ENCODE measurements around the gene ORC1.
"Not testable (repeated sequence)": the region's sequence is repeated elsewhere in the genome, so short reads cannot be mapped to it uniquely, and the experiment has no call there.

Gene ORC1

GRCh38 chr1:52414942-52415341 lies 10.7 kb upstream of the ORC1 start:
- no peaks in the 10 kb centered on the region for H3K27me3 Mint-ChIP-seq (ENCODE audit: low read depth)
- H3K9me3 Mint-ChIP-seq: no peaks in the 10 kb centered on the region
- peaks cover 8% of the 10 kb centered on the region for H3K4me1 Mint-ChIP-seq (ENCODE audit: low read depth)
- H3K4me3 Mint-ChIP-seq: no peak overlapping the region
- peaks cover 60% of the 10 kb centered on the region for H3K36me3 Mint-ChIP-seq (ENCODE audit: low read depth)
- H3K27ac Mint-ChIP-seq: no peak overlapping the region

DNA sequence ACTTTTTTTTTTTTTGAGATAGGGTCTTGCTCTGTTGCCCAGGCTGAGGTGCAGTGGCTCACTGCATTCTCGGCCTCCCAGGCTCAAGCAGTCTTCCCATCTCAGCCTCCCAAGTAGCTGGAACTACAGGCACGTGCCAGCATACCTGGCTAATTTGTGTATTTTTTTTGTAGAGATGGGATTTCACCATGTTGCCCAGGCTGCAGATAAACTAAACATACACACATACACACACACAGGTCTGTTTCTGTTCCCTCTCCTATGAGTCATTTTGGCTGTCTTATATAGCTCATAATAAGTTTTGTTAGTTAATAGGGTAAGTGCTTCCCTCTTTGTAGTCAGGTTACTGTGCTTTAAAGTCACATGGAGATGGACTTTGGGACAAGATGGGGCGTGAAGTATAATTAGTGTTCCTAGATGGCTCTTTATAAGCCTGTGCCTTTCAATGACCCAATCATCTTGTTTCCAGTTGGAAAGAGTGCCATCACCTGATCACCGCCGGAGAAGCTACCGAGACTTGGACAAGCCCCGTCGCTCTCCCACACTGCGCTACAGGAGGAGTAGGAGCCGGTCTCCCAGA lies 9.3 kb upstream of the ORC1 start:
- Mint-ChIP-seq H3K27ac (no peak overlapping the region), H3K9me3 (no peaks in the 10 kb centered on the region), H3K27me3 (ENCODE audit: low read depth) (no peaks in the 10 kb centered on the region), H3K4me1 (ENCODE audit: low read depth) (peaks cover 7% of the 10 kb centered on the region), H3K4me3 (no peak overlapping the region), H3K36me3 (ENCODE audit: low read depth) (peaks cover 62% of the 10 kb centered on the region)

DNA sequence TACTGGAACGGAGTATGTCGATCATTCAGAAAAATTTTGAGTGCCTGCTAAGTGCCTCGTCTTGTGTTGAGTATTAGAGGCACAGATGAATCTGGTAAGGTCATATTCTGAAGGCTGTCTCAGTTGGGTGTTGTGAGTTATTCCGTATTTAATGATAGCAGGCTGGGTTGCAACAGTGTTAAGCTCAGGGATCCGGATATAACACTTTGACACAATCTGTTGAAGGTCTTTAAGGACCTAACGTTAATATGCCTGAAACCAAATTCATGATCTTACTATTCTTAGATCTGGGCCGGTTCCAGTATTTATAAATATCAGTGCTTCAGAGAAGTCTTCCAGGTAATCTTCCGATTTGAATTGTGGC lies 734 bp upstream of the ORC1 start:
- H3K36me3 Mint-ChIP-seq (ENCODE audit: low read depth): peaks cover 48% of the 10 kb centered on the region
- H3K4me3 Mint-ChIP-seq: peak overlapping the region; percentile 100
- peaks cover 51% of the 10 kb centered on the region for H3K4me1 Mint-ChIP-seq (ENCODE audit: low read depth)
- no peaks in the 10 kb centered on the region for H3K9me3 Mint-ChIP-seq
- H3K27me3 Mint-ChIP-seq (ENCODE audit: low read depth): no peaks in the 10 kb centered on the region
- peak overlapping the region; percentile 99 for H3K27ac Mint-ChIP-seq

- peak overlapping the region; percentile 99 for H3K27ac Mint-ChIP-seq
- H3K4me3 Mint-ChIP-seq: peak overlapping the region; percentile 100
- peaks cover 50% of the 10 kb centered on the region for H3K4me1 Mint-ChIP-seq (ENCODE audit: low read depth)
- H3K36me3 Mint-ChIP-seq (ENCODE audit: low read depth): peaks cover 46% of the 10 kb centered on the region
- no peaks in the 10 kb centered on the region for H3K27me3 Mint-ChIP-seq (ENCODE audit: low read depth)
- no peaks in the 10 kb centered on the region for H3K9me3 Mint-ChIP-seq
These were observed 582 bp downstream of the ORC1 start for GRCh38 chr1:52403566-52404115.

DNA sequence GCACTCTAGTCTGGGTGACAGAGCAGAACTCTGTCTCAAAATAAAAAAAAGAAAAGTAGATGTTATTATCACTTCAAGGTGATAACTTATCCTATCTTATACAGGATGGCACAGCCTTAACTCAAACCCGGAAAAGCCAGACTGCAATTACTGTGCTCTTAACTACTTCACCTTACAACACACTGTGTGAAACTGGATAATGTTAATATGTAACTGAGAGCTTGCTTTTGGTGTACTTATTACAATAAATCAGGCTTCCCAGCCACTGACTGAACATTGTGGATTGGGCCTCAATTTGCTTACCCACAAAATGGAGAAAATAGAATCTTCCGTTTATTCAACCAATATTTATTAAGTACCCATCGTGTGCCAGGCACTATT lies 1.4 kb downstream of the ORC1 start:
- Mint-ChIP-seq H3K36me3 (ENCODE audit: low read depth) (peaks cover 41% of the 10 kb centered on the region), H3K4me1 (ENCODE audit: low read depth) (peaks cover 47% of the 10 kb centered on the region), H3K4me3 (peak overlapping the region; percentile 100)

GRCh38 chr1:52400131-52400530 lies 4.1 kb downstream of the ORC1 start:
- Mint-ChIP-seq H3K27ac (no peak overlapping the region), H3K9me3 (no peaks in the 10 kb centered on the region), H3K36me3 (ENCODE audit: low read depth) (peaks cover 35% of the 10 kb centered on the region), H3K27me3 (ENCODE audit: low read depth) (no peaks in the 10 kb centered on the region), H3K4me1 (ENCODE audit: low read depth) (peaks cover 35% of the 10 kb centered on the region), H3K4me3 (no peak overlapping the region)

More for the DNA sequence above, 1.4 kb downstream of the ORC1 start:
- no peaks in the 10 kb centered on the region for H3K9me3 Mint-ChIP-seq
- peak overlapping the region; percentile 99 for H3K27ac Mint-ChIP-seq
- no peaks in the 10 kb centered on the region for H3K27me3 Mint-ChIP-seq (ENCODE audit: low read depth)

- Mint-ChIP-seq H3K9me3 (no peaks in the 10 kb centered on the region), H3K4me3 (no peak overlapping the region), H3K27me3 (ENCODE audit: low read depth) (no peaks in the 10 kb centered on the region), H3K27ac (no peak overlapping the region), H3K4me1 (ENCODE audit: low read depth) (peaks cover 35% of the 10 kb centered on the region), H3K36me3 (ENCODE audit: low read depth) (peaks cover 40% of the 10 kb centered on the region)
These were observed 4.6 kb downstream of the ORC1 start for GRCh38 chr1:52399629-52400028.

DNA sequence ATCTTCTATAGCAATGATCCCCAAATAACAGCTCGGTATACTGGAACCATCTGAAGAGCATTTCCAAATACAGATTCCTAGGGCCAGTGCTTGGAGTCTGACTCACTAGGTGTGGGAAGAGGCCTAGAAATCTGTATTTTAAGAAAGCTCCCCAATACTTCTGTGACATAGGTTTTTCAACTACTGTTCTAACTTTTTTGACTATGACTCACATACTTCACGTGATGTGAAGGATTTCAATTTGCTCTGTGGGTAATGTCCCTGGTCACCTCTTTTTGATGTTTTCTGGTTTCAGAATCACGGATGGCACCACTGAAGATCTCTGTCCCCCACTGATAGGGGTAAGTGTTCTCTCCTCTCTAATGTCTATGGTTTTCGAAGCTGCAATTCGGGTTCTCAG lies 11.0 kb downstream of the ORC1 start:
- H3K27ac Mint-ChIP-seq: peak overlapping the region; percentile 19
- H3K27me3 Mint-ChIP-seq (ENCODE audit: low read depth): no peaks in the 10 kb centered on the region
- peaks cover 41% of the 10 kb centered on the region for H3K36me3 Mint-ChIP-seq (ENCODE audit: low read depth)
- peaks cover 6% of the 10 kb centered on the region for H3K4me1 Mint-ChIP-seq (ENCODE audit: low read depth)
- no peak overlapping the region for H3K4me3 Mint-ChIP-seq
- H3K9me3 Mint-ChIP-seq: no peaks in the 10 kb centered on the region

- Mint-ChIP-seq H3K27me3 (ENCODE audit: low read depth) (no peaks in the 10 kb centered on the region), H3K4me1 (ENCODE audit: low read depth) (peaks cover 4% of the 10 kb centered on the region), H3K4me3 (no peak overlapping the region), H3K27ac (no peak overlapping the region), H3K36me3 (ENCODE audit: low read depth) (peaks cover 34% of the 10 kb centered on the region), H3K9me3 (no peaks in the 10 kb centered on the region)
These were observed 17.8 kb downstream of the ORC1 start for GRCh38 chr1:52386458-52386857.

DNA sequence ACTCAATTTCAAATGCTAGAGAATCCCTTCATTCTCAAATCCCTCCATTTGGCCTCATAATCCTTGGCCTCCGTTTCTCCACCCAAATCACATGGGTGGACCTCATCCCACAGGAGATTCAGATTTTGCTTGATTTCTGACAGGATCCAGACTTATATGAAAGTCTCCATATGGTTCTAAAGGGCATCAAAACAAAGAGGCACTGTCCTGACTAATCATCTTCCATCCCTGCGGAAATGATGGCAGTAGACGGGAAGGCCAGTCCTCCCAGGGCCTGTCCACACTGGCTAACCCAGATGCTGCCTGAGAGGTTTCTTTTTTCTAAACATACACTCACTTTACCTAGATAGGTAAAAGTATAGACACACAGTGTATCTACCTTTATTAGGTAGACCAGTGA lies 18.8 kb downstream of the ORC1 start:
- H3K27ac Mint-ChIP-seq: no peak overlapping the region
- no peaks in the 10 kb centered on the region for H3K9me3 Mint-ChIP-seq
- H3K27me3 Mint-ChIP-seq (ENCODE audit: low read depth): no peaks in the 10 kb centered on the region
- H3K36me3 Mint-ChIP-seq (ENCODE audit: low read depth): peaks cover 40% of the 10 kb centered on the region
- peaks cover 4% of the 10 kb centered on the region for H3K4me1 Mint-ChIP-seq (ENCODE audit: low read depth)
- H3K4me3 Mint-ChIP-seq: no peak overlapping the region

DNA sequence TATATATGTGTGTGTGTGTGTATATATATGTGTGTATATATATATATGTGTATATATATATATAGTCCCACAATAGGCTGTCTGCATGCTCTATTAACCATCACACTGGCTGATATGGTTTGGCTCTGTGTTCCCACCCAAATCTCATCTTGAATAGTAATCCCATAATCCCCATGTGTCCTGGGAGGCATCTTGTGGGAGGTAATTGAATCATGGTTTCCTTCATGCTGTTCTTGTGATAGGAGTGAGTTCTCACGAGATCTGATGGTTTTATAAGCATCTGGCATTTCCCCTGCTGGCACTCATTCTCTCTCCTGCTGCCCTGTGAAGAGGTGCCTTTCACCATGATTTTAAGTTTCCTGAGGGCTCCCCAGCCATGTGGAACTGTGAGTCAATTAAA lies 34.4 kb downstream of the ORC1 start:
- not testable (repeated sequence) for H3K27ac Mint-ChIP-seq; H3K9me3 Mint-ChIP-seq; H3K4me3 Mint-ChIP-seq; H3K27me3 Mint-ChIP-seq (ENCODE audit: low read depth)
- Mint-ChIP-seq H3K36me3 (ENCODE audit: low read depth) (peaks cover 27% of the 10 kb centered on the region), H3K4me1 (ENCODE audit: low read depth) (peaks cover 22% of the 10 kb centered on the region)

DNA sequence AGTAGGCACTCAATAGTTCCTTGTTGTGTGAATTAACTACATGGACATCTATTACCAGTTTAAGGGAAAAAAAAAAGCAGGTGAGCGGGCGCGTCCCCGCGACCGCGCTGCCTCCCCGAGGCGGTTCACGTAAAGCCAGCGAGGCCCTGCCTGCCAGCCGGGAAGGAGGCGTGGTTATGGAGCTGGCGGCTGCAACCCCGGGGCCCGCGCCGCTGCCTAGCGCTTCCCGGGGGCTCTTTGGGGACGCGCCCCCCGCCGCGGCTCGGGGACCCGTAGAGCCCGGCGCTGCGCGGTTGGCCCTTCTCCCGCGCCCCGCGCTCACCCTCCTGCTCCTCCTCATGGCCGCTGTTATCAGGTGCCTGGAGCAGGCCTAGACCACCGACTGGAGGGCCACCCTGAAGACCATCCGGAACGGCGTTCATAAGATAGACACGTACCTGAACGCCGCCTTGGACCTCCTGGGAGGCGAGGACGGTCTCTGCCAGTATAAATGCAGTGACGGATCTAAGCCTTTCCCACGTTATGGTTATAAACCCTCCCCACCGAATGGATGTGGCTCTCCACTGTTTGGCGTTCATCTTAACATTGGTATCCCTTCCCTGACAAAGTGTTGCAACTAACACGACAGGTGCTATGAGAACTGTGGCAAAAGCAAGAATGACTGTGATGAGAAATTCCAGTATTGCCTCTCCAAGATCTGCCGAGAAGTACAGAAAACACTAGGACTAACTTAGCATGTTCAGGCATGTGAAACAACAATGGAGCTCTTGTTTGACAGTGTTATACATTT lies 35.6 kb downstream of the ORC1 start:
- Mint-ChIP-seq H3K4me3 (peak overlapping the region; percentile 57), H3K4me1 (ENCODE audit: low read depth) (peaks cover 31% of the 10 kb centered on the region), H3K36me3 (ENCODE audit: low read depth) (peaks cover 19% of the 10 kb centered on the region), H3K27me3 (ENCODE audit: low read depth) (no peaks in the 10 kb centered on the region), H3K27ac (peak overlapping the region; percentile 15), H3K9me3 (no peaks in the 10 kb centered on the region)

DNA sequence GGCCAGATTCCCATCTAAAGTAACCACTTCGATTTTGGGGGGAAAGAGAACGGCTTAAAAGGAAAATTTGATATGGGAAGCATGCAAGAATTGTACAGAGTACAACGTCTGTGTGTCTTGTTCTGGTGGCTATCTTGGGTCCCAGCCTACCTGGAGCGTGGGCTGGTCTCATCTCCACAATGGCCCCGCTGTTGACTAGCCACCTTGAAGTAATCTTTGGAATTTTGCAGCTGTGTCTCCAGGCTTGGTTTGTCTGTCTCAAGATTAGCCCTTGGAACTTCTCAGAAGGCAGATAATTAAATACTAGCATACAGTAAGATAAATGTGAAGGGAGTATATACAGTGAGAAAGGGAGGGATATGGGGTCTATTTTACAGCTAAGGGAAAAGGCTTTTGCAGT lies 37.0 kb downstream of the ORC1 start:
- peaks cover 15% of the 10 kb centered on the region for H3K36me3 Mint-ChIP-seq (ENCODE audit: low read depth)
- H3K27me3 Mint-ChIP-seq (ENCODE audit: low read depth): no peaks in the 10 kb centered on the region
- H3K4me1 Mint-ChIP-seq (ENCODE audit: low read depth): peaks cover 31% of the 10 kb centered on the region
- no peak overlapping the region for H3K27ac Mint-ChIP-seq
- peak overlapping the region; percentile 10 for H3K4me3 Mint-ChIP-seq
- H3K9me3 Mint-ChIP-seq: no peaks in the 10 kb centered on the region

GRCh38 chr1:52366517-52366827 lies 37.8 kb downstream of the ORC1 start:
- peaks cover 23% of the 10 kb centered on the region for H3K36me3 Mint-ChIP-seq (ENCODE audit: low read depth)
- peaks cover 33% of the 10 kb centered on the region for H3K4me1 Mint-ChIP-seq (ENCODE audit: low read depth)
- peak overlapping the region; percentile 98 for H3K4me3 Mint-ChIP-seq
- H3K9me3 Mint-ChIP-seq: no peaks in the 10 kb centered on the region
- no peaks in the 10 kb centered on the region for H3K27me3 Mint-ChIP-seq (ENCODE audit: low read depth)
- peak overlapping the region; percentile 78 for H3K27ac Mint-ChIP-seq

- peak within 1 kb of the TSS; percentile 97 for H3K27ac Mint-ChIP-seq
- H3K4me1 Mint-ChIP-seq (ENCODE audit: low read depth): peaks cover 33% of the 10 kb centered on the region
- no peaks in the 10 kb centered on the region for H3K27me3 Mint-ChIP-seq (ENCODE audit: low read depth)
- no peaks in the 10 kb centered on the region for H3K9me3 Mint-ChIP-seq
- peaks cover 25% of the 10 kb centered on the region for H3K36me3 Mint-ChIP-seq (ENCODE audit: low read depth)
- peak within 1 kb of the TSS; percentile 98 for H3K4me3 Mint-ChIP-seq
These were observed 38.3 kb downstream of the ORC1 start, which contains the start of gene CC2D1B for GRCh38 chr1:52365746-52366516. Gene CC2D1B (minus strand): TSS chr1:52366205. CDS start chr1:52364620, 1,585 bp downstream.
